Neuron (in vitro differentiated cells): ENCODE measurements around the gene DRAM1.

Source experiments
- H2AFZ ChIP-seq: one replicate; pipeline ENCODE4 v1.6.1; 2013; ENCODE audit warnings: low read depth, mild to moderate bottlenecking, inconsistent platforms, low read length, moderate library complexity
- H3K27me3 ChIP-seq: one replicate; pipeline ENCODE4 v1.6.1; 2013; ENCODE audit warnings: low read length; ENCODE audit not compliant: insufficient read depth
- H3K36me3 ChIP-seq: one replicate; pipeline ENCODE4 v1.6.1; 2013; ENCODE audit warnings: low read length; ENCODE audit not compliant: insufficient read depth
- H3K4me1 ChIP-seq: one replicate; pipeline ENCODE4 v1.6.1; 2013; ENCODE audit warnings: low read length; ENCODE audit not compliant: insufficient read depth
- H3K4me3 ChIP-seq: 2 replicates; pipeline ENCODE4 v1.5.1; 2013; ENCODE audit warnings: mild to moderate bottlenecking, low read length, moderate library complexity
- H3K9me3 ChIP-seq: one replicate; pipeline ENCODE4 v1.6.1; 2013; ENCODE audit warnings: low read length

The DRAM1 gene

DNA sequence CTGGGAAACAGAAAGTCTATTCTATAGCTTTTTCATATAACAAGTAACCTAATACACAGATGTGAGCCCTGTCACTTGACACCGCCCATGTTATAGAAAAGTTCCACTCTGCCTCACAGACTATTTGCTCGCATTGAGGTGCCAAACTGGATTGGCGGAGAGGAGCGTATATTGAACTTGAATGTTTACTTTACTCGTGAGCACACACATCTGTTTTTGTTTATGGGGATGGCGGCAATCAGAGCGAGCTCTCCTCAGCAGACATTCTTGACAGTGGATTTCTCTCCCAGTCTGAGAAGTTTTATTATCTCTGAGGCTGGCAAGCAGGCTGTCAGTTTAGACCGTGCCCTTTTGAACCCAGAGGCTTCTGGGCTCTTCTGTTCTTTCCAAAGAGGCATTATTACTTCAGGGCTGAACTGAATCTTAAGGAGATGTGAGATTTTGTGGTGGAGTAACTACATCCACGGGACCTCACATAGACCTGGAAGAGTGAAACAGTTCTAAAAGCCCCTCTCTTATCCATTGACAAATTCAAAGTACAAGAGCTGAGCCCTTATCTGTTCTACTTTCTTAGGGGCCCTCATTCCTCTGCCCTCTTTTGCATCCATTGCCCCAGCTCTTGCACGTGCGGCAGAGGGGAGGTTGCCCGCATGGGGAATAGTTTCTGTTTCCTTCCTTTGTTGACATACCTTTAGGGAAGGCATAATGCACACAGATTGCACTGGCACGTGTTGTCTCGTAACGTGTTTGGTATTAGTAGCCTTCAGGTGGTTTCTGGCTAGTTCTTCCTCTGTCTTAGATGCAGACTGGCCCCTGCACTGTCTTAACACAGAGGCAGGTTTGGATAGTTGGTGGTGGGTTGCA lies 68.2 kb downstream of the DRAM1 start:
- H3K9me3 ChIP-seq, result no peaks in the 10 kb centered on the region
- no peaks in the 10 kb centered on the region for H3K36me3 ChIP-seq
- no peaks in the 10 kb centered on the region for H3K27me3 ChIP-seq
- H3K4me1 ChIP-seq, result peaks cover 6% of the 10 kb centered on the region
- no peak overlapping the region for H2AFZ ChIP-seq
- H3K4me3 ChIP-seq, result no peak overlapping the region

GRCh38 chr12:101946233-101946611 lies 68.8 kb downstream of the DRAM1 start:
- H2AFZ ChIP-seq, result no peak overlapping the region
- H3K36me3 ChIP-seq, result no peaks in the 10 kb centered on the region
- no peaks in the 10 kb centered on the region for H3K9me3 ChIP-seq
- no peaks in the 10 kb centered on the region for H3K27me3 ChIP-seq
- H3K4me1 ChIP-seq, result peaks cover 6% of the 10 kb centered on the region
- no peak overlapping the region for H3K4me3 ChIP-seq

DNA sequence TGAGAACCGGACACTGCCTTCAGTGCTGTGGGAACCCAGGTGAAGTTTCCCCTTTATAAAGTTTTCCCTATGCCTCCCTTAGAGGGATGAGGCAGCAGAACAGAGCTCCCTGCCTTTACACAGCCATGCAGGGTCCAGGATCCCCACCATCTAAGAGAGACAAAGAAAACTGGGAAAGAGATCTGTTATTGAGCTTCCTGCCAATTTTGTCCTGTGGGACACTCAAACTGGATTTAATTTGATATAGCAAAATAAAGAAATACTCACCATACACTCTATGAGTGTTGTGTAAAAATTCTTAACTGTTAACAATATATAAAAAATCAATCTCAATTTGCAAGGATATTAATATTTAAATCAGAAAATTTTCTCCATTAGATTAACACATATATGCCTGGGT lies 69.9 kb downstream of the DRAM1 start:
- no peak overlapping the region for H2AFZ ChIP-seq
- H3K4me3 ChIP-seq, result no peak overlapping the region
- H3K9me3 ChIP-seq, result no peaks in the 10 kb centered on the region
- peaks cover 4% of the 10 kb centered on the region for H3K27me3 ChIP-seq
- H3K4me1 ChIP-seq, result peaks cover 6% of the 10 kb centered on the region
- H3K36me3 ChIP-seq, result no peaks in the 10 kb centered on the region

DNA sequence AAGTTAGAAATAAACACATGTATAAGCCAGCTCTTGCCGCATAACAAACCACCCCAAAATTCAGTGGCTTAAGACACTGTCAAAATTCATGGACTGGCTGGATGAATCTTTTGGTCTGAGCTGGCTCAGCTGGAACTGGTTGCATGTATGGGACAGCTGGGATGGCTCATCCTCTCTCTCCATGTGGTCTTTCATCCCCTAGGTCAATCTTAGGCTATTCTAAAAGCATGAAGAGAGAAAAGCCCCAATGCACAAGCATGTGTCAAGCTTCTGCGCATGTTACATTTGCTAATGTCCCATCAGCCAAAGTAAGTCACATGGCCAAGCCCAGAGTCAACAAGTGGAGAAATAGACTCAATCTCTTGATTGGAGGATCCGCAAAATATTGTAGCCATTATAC lies 71.0 kb downstream of the DRAM1 start:
- Histone ChIP-seq H3K36me3 (no peaks in the 10 kb centered on the region), H3K4me1 (peaks cover 6% of the 10 kb centered on the region), H2AFZ (no peak overlapping the region), H3K4me3 (no peak overlapping the region), H3K9me3 (no peaks in the 10 kb centered on the region), H3K27me3 (peaks cover 4% of the 10 kb centered on the region)

DNA sequence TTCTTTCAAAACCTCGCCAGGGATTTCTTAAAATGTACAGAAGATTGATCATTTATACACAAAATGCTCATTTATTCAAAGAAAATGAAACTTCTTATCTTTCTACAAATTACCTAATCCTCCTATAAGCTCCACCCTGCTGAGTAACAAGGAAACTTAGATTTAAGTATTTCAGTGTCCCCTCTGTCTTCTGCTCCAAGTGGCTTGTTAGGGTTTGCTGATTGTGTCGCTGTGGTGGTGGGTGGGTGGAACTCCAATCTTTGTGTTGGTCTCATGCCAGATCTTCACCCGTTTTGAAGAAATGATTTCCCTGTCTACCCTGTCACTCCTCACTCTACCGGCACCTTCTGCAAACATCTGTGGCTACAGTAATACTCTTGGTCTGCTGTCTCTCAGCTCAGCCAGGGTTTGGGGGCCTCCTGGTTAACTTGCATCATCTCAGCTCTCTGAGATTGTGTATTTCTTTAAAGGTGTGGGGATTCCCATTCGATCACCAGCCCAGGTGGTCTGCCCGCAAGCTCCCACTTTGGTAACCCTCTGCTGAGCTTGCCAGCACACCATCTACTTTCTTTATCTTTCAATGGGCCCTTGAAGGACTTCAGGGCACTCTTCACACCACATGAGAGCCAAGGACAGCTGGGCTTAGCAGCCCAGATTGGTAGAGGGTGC lies 73.8 kb downstream of the DRAM1 start:
- Histone ChIP-seq H3K27me3 (peaks cover 4% of the 10 kb centered on the region), H3K4me3 (no peak overlapping the region), H3K9me3 (no peaks in the 10 kb centered on the region), H3K36me3 (no peaks in the 10 kb centered on the region), H2AFZ (no peak overlapping the region), H3K4me1 (no peaks in the 10 kb centered on the region)

DNA sequence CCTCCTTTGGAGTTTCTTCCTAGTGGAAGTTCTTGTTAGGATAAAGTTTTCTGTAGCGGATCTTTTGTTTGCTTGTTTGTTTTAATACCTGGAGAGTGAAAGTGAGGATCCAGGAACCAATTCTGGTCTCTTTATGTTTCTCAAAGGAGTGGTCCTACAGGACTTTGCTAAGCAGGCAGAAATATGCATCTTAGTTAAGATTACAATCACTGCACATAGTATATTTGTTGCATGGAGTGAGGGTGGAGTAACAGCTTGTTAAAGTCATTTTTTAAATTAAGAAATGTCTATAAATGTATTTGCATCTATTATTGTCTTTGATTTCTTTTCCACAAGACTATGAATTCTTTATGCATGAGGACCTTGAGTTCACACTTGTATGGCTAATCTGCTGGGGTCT lies 76.7 kb downstream of the DRAM1 start:
- Histone ChIP-seq H3K4me3 (no peak overlapping the region), H3K27me3 (peaks cover 4% of the 10 kb centered on the region), H3K9me3 (no peaks in the 10 kb centered on the region), H3K4me1 (peaks cover 13% of the 10 kb centered on the region), H3K36me3 (no peaks in the 10 kb centered on the region), H2AFZ (no peak overlapping the region)

- H2AFZ ChIP-seq, result no peak overlapping the region
- H3K4me3 ChIP-seq, result no peak overlapping the region
- H3K9me3 ChIP-seq, result no peaks in the 10 kb centered on the region
- no peaks in the 10 kb centered on the region for H3K36me3 ChIP-seq
- peaks cover 13% of the 10 kb centered on the region for H3K4me1 ChIP-seq
- H3K27me3 ChIP-seq, result peaks cover 4% of the 10 kb centered on the region
Measured at GRCh38 chr12:101954676-101955075, 77.3 kb downstream of the DRAM1 start.

- Histone ChIP-seq H3K27me3 (no peaks in the 10 kb centered on the region), H3K4me3 (no peak overlapping the region), H3K4me1 (peaks cover 13% of the 10 kb centered on the region), H3K36me3 (no peaks in the 10 kb centered on the region), H3K9me3 (no peaks in the 10 kb centered on the region), H2AFZ (peak overlapping the region; percentile 76)
Measured at GRCh38 chr12:101957252-101957959, 80.0 kb downstream of the DRAM1 start.

GRCh38 chr12:101959607-101960006 lies 82.2 kb downstream of the DRAM1 start:
- H3K36me3 ChIP-seq, result no peaks in the 10 kb centered on the region
- no peaks in the 10 kb centered on the region for H3K27me3 ChIP-seq
- no peak overlapping the region for H3K4me3 ChIP-seq
- no peak overlapping the region for H2AFZ ChIP-seq
- peaks cover 13% of the 10 kb centered on the region for H3K4me1 ChIP-seq
- H3K9me3 ChIP-seq, result no peaks in the 10 kb centered on the region

- no peaks in the 10 kb centered on the region for H3K9me3 ChIP-seq
- no peaks in the 10 kb centered on the region for H3K36me3 ChIP-seq
- H3K27me3 ChIP-seq, result no peaks in the 10 kb centered on the region
- no peak overlapping the region for H3K4me3 ChIP-seq
- no peak overlapping the region for H2AFZ ChIP-seq
- H3K4me1 ChIP-seq, result peaks cover 7% of the 10 kb centered on the region
Measured at GRCh38 chr12:101962486-101962885, 85.1 kb downstream of the DRAM1 start.

DNA sequence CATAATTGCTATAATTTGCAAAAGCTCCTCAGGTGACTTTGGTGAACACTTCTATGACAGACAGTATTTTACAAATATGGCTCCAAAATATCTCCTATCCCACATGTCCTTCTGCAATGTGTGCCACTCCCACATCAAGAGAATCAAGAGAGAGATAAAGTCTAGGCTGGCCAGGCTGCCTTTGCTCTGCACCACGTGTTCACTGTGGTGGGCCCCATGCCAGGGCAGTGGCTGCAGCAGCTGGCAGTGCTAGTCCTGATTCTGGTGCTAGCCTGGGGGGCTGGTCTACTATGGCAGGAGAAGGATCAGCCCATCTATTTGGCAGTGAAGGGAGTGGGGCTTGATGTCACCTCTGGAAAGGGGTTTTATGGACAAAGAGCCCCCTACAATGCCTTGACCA lies 86.3 kb downstream of the DRAM1 start:
- Histone ChIP-seq H3K36me3 (no peaks in the 10 kb centered on the region), H3K4me1 (no peaks in the 10 kb centered on the region), H3K27me3 (no peaks in the 10 kb centered on the region), H3K4me3 (no peak overlapping the region), H3K9me3 (no peaks in the 10 kb centered on the region), H2AFZ (no peak overlapping the region)

- H2AFZ ChIP-seq, result no peak overlapping the region
- no peaks in the 10 kb centered on the region for H3K27me3 ChIP-seq
- H3K4me1 ChIP-seq, result no peaks in the 10 kb centered on the region
- H3K9me3 ChIP-seq, result no peaks in the 10 kb centered on the region
- H3K4me3 ChIP-seq, result no peak overlapping the region
- H3K36me3 ChIP-seq, result no peaks in the 10 kb centered on the region
Measured at GRCh38 chr12:101966496-101966895, 89.1 kb downstream of the DRAM1 start.

GRCh38 chr12:101967506-101967905 lies 90.1 kb downstream of the DRAM1 start:
- H3K4me1 ChIP-seq, result no peaks in the 10 kb centered on the region
- H3K4me3 ChIP-seq, result no peak overlapping the region
- H3K9me3 ChIP-seq, result no peaks in the 10 kb centered on the region
- H2AFZ ChIP-seq, result no peak overlapping the region
- no peaks in the 10 kb centered on the region for H3K27me3 ChIP-seq
- H3K36me3 ChIP-seq, result no peaks in the 10 kb centered on the region
